Thymus (tissue), 11 donors: ENCODE results near the gene RFLNA. TPM values are rescaled to one million over a fixed set of nuclear protein-coding genes. Genes with fewer than 3 reads are reported as not detected.

Experiments used
- DNase-seq, 9 donors: peaks; one replicate each; pipeline ENCODE4 v3.0.0-alpha.2; 2013; ENCODE audit warnings: low spot score in 9 of 9, low read depth in 6 of 9, missing footprints in 1 of 9
- H3K27ac ChIP-seq, 2 donors: one replicate each; pipeline ENCODE4 v1.5.1; 2013; ENCODE audit warnings: control low read depth in 1 of 2, low read depth in 1 of 2, low read length in 1 of 2, mild to moderate bottlenecking in 1 of 2, moderate library complexity in 1 of 2
- H3K27me3 ChIP-seq, 2 donors: one replicate each; pipeline ENCODE4 v1.5.1; 2013; ENCODE audit warnings: low read length in 1 of 2; ENCODE audit not compliant: control insufficient read depth in 2 of 2, insufficient read depth in 1 of 2
- H3K36me3 ChIP-seq, 2 donors: one replicate each; pipeline ENCODE4 v1.5.1; 2013; ENCODE audit warnings: low read length in 1 of 2, mild to moderate bottlenecking in 1 of 2, moderate library complexity in 1 of 2; ENCODE audit not compliant: control insufficient read depth in 2 of 2, insufficient read depth in 2 of 2
- H3K4me1 ChIP-seq, 2 donors: one replicate each; pipeline ENCODE4 v1.5.1; 2013; ENCODE audit warnings: low read length in 2 of 2; ENCODE audit not compliant: control insufficient read depth in 2 of 2, insufficient read depth in 2 of 2
- H3K4me3 ChIP-seq, 2 donors: one replicate each; pipeline ENCODE4 v1.5.1; 2013; ENCODE audit warnings: low read length in 2 of 2, control low read depth in 1 of 2, mild to moderate bottlenecking in 1 of 2
- H3K9me3 ChIP-seq, 2 donors: one replicate each; pipeline ENCODE4 v1.5.1; 2013; ENCODE audit warnings: low read length in 1 of 2, mild to moderate bottlenecking in 1 of 2; ENCODE audit not compliant: control insufficient read depth in 2 of 2, insufficient read depth in 1 of 2
- WGBS: extraction: QIAGEN DNeasy Blood & Tissue Kit; methylation state at CpG from one replicate; pipeline ENCODE4 v1.1.7; 2013; 5-methylcytosine and 5-hydroxymethylcytosine counted together
- polyA plus RNA-seq: library from polyadenylated mRNA; stranded (reverse); fragments of 200-250 nt; gene quantifications from one replicate; pipeline ENCODE4 v1.2.3, GENCODE V29; 2013
- total RNA-seq: library from RNA; stranded (reverse); fragments of 120-200 nt; gene quantifications from one replicate; pipeline ENCODE4 v1.2.4, GENCODE V29; 2013
- donor health status: healthy.

The RFLNA gene
- total and polyA plus RNA-seq, 2 donors = 0.33 to 0.59 TPM

GRCh38 chr12:124335426-124336183 lies 40.7 kb downstream of the RFLNA start:
- WGBS = 97% methylated on average over 21 of the region's 21 CpGs
- H3K27ac ChIP-seq = no peak overlapping the region
- DNase-seq = no peak
- peaks cover 79 to 83% of the 10 kb centered on the region in 2 donors for H3K36me3 ChIP-seq
- H3K27me3 ChIP-seq = no peaks in the 10 kb centered on the region
- H3K4me3 ChIP-seq = no peak overlapping the region
- no peaks in the 10 kb centered on the region for H3K9me3 ChIP-seq
- H3K4me1 ChIP-seq = no peaks in the 10 kb centered on the region

- no peak for DNase-seq
- WGBS = 98% methylated on average over 12 of the region's 12 CpGs
- Histone ChIP-seq H3K36me3 (peaks cover 81 to 86% of the 10 kb centered on the region in 2 donors), H3K4me1 (no peaks in the 10 kb centered on the region), H3K4me3 (no peak overlapping the region), H3K27ac (no peak overlapping the region), H3K9me3 (no peaks in the 10 kb centered on the region), H3K27me3 (no peaks in the 10 kb centered on the region)
Measured at GRCh38 chr12:124336184-124336437, 41.2 kb downstream of the RFLNA start.

- no peak for DNase-seq
- H3K27me3 ChIP-seq = no peaks in the 10 kb centered on the region
- no peaks in the 10 kb centered on the region for H3K9me3 ChIP-seq
- no peak overlapping the region for H3K27ac ChIP-seq
- 98% methylated on average over 40 of the region's 40 CpGs for WGBS
- H3K36me3 ChIP-seq = peaks cover 80 to 86% of the 10 kb centered on the region in 2 donors
- no peak overlapping the region for H3K4me3 ChIP-seq
- no peaks in the 10 kb centered on the region for H3K4me1 ChIP-seq
Measured at GRCh38 chr12:124336742-124337520, 42.0 kb downstream of the RFLNA start.

- no peaks in the 10 kb centered on the region for H3K4me1 ChIP-seq
- no peak overlapping the region for H3K4me3 ChIP-seq
- no peak overlapping the region for H3K27ac ChIP-seq
- peaks cover 78 to 81% of the 10 kb centered on the region in 2 donors for H3K36me3 ChIP-seq
- no peaks in the 10 kb centered on the region for H3K27me3 ChIP-seq
- 95% methylated on average over 14 of the region's 14 CpGs for WGBS
- H3K9me3 ChIP-seq = no peaks in the 10 kb centered on the region
- DNase-seq = no peak
Measured at GRCh38 chr12:124337622-124338021, 42.7 kb downstream of the RFLNA start.

GRCh38 chr12:124338448-124338847 lies 43.6 kb downstream of the RFLNA start:
- Histone ChIP-seq H3K9me3 (no peaks in the 10 kb centered on the region), H3K4me3 (no peak overlapping the region), H3K4me1 (no peaks in the 10 kb centered on the region), H3K27ac (no peak overlapping the region), H3K36me3 (peaks cover 78 to 83% of the 10 kb centered on the region in 2 donors), H3K27me3 (no peaks in the 10 kb centered on the region)
- WGBS = 98% methylated on average over 6 of the region's 6 CpGs
- DNase-seq = no peak

- Histone ChIP-seq H3K27me3 (no peaks in the 10 kb centered on the region), H3K4me3 (no peak overlapping the region), H3K27ac (no peak overlapping the region), H3K4me1 (no peaks in the 10 kb centered on the region), H3K9me3 (no peaks in the 10 kb centered on the region), H3K36me3 (peaks cover 79 to 84% of the 10 kb centered on the region in 2 donors)
- over 99% methylated on average over 3 of the region's 3 CpGs for WGBS
- no peak for DNase-seq
Measured at GRCh38 chr12:124338876-124339603, 44.1 kb downstream of the RFLNA start.

- WGBS = 97% methylated on average over 42 of the region's 42 CpGs
- no peaks in the 10 kb centered on the region for H3K4me1 ChIP-seq
- no peak overlapping the region for H3K4me3 ChIP-seq
- H3K9me3 ChIP-seq = no peaks in the 10 kb centered on the region
- no peaks in the 10 kb centered on the region for H3K27me3 ChIP-seq
- H3K36me3 ChIP-seq = peaks cover 81 to 84% of the 10 kb centered on the region in 2 donors
- H3K27ac ChIP-seq = no peak overlapping the region
- no peak for DNase-seq
Measured at GRCh38 chr12:124340080-124340900, 45.4 kb downstream of the RFLNA start.

- DNase-seq = no peak
Measured at GRCh38 chr12:124341645-124342069, 46.8 kb downstream of the RFLNA start.

More at GRCh38 chr12:124341645-124342069, 46.8 kb downstream of the RFLNA start:
- Histone ChIP-seq H3K4me3 (no peak overlapping the region), H3K4me1 (no peaks in the 10 kb centered on the region), H3K27me3 (no peaks in the 10 kb centered on the region), H3K36me3 (peaks cover 81 to 83% of the 10 kb centered on the region in 2 donors), H3K27ac (no peak overlapping the region), H3K9me3 (no peaks in the 10 kb centered on the region)
- WGBS = 98% methylated on average over 27 of the region's 27 CpGs
